A549 (cell line): ENCODE data around the gene PCSK5.

Experiments
- CTCF ChIP-seq: fragments of >200 bp; sonication (Bioruptor Twin); formaldehyde crosslinking; IDR thresholded peaks from 3 replicates; pipeline ENCODE4 v1.5.1; 2016
- EHMT2 ChIP-seq: fragments of 200-600 bp; sonication (generic); IDR thresholded peaks from 2 replicates; pipeline ENCODE4 v1.6.1; 2016; ENCODE audit warnings: antibody characterized with exemption, low read depth, mild to moderate bottlenecking, moderate library complexity
- HDAC2 ChIP-seq: fragments of 200-600 bp; sonication (generic); IDR thresholded peaks from 2 replicates; pipeline ENCODE4 v1.6.1; 2016
- POLR2A ChIP-seq: IDR thresholded peaks from 2 replicates; pipeline ENCODE4 v1.6.1; 2012; ENCODE audit warnings: mild to moderate bottlenecking, low read length
- RAD21 ChIP-seq, 2 experiments: fragments of >200 bp in 1 of 2; sonication (Bioruptor Twin) in 1 of 2; formaldehyde crosslinking in 1 of 2; IDR thresholded peaks in 1 of 2; conservative IDR thresholded peaks in 1 of 2; 2 replicates in 1 of 2; 3 replicates in 1 of 2; pipeline ENCODE4 v1.6.1; 2012 to 2018; ENCODE audit warnings: inconsistent platforms in 1 of 2
- RFX5 ChIP-seq: fragments of 450-650 bp; IDR thresholded peaks from 2 replicates; pipeline ENCODE4 v1.7.1; 2014; ENCODE audit warnings: antibody characterized with exemption, mild to moderate bottlenecking, moderate library complexity
- RNF2 ChIP-seq: fragments of 200-600 bp; sonication (generic); IDR thresholded peaks from 2 replicates; pipeline ENCODE4 v1.6.1; 2016; ENCODE audit warnings: low read depth, mild to moderate bottlenecking, antibody characterized with exemption, moderate library complexity, borderline replicate concordance

GRCh38 chr9:75939536-75940111 is 49.2 kb downstream of the PCSK5 start:
- TF ChIP-seq CTCF (no peak), EHMT2 (no peak), POLR2A (no peak), RAD21 (conservative IDR thresholded peaks at IDR 0.05 in 1 of 2, IDR thresholded peaks at IDR 0.05 in 1 of 2) (no peak), RNF2 (no peak), RFX5 (no peak), HDAC2 (no peak)
